B cell (primary cell): ENCODE data around the gene MTFR1L. TPM values are rescaled to one million over a fixed set of nuclear protein-coding genes. Genes with fewer than 3 reads are reported as not detected.

Experiments
- ATAC-seq: fragments of 200-7000 bp; cut with Tn5 transposase; one replicate; pipeline ENCODE4 v1.10.0; 2021; ENCODE audit warnings: low read depth, mild to moderate bottlenecking, moderate number of reproducible peaks, moderate library complexity
- CTCF ChIA-PET: fragments of 350-600 bp; sonication (Branson Sonifier 250); formaldehyde crosslinking; loops from one replicate; lab custom pipeline; 2021; ENCODE audit warnings: antibody characterized with exemption, inconsistent platforms; lab: Charles Lee
- POLR2A ChIA-PET: fragments of 350-600 bp; sonication (Branson Sonifier 250); formaldehyde crosslinking; loops from one replicate; lab custom pipeline; 2021; ENCODE audit warnings: antibody characterized with exemption; lab: Charles Lee
- DNase-seq: peaks from one replicate; pipeline ENCODE4 v3.0.0; 2013
- H2AFZ ChIP-seq: 2 replicates; pipeline ENCODE4 v1.6.1; 2012; ENCODE audit warnings: mild to moderate bottlenecking, low read depth, low read length; ENCODE audit not compliant: insufficient read depth, poor library complexity, severe bottlenecking
- H3K27ac ChIP-seq, 2 donors: 1 replicate in 1 of 2; 2 replicates in 1 of 2; pipeline ENCODE4 v1.5.1; 2012 to 2013; ENCODE audit warnings: low read length in 2 of 2, mild to moderate bottlenecking in 2 of 2, moderate library complexity in 1 of 2
- H3K27me3 ChIP-seq, 4 experiments: fragments of 200-600 bp in 1 of 4; sonication (generic) in 1 of 4; replicated peaks in 1 of 4; 1 replicate in 2 of 4; 2 replicates in 2 of 4; pipeline versions ENCODE4 v1.6.1 to v1.7.0; 2013 to 2016; ENCODE audit warnings: low read length in 3 of 4, mild to moderate bottlenecking in 2 of 4, mixed read lengths in 1 of 4, moderate library complexity in 1 of 4; ENCODE audit not compliant: insufficient read depth in 4 of 4, control insufficient read depth in 3 of 4; ENCODE audit errors: control extremely low read depth in 1 of 4
- H3K36me3 ChIP-seq, 2 experiments: replicated peaks in 1 of 2; 1 replicate in 1 of 2; 2 replicates in 1 of 2; pipeline versions ENCODE4 v1.6.1 to v1.7.1; 2013; ENCODE audit warnings: low read length in 1 of 2; ENCODE audit not compliant: insufficient read depth in 2 of 2, control insufficient read depth in 1 of 2; ENCODE audit errors: control extremely low read depth in 1 of 2, extremely low read depth in 1 of 2
- H3K4me1 ChIP-seq, 2 donors: fragments of 200-600 bp in 1 of 2; sonication (generic) in 1 of 2; 1 replicate in 1 of 2; 2 replicates in 1 of 2; pipeline versions ENCODE4 v1.5.1 to v1.6.1; 2013 to 2017; ENCODE audit warnings: low read length in 2 of 2; ENCODE audit not compliant: control insufficient read depth in 2 of 2, insufficient read depth in 2 of 2
- H3K4me2 ChIP-seq: replicated peaks from 2 replicates; pipeline ENCODE3; 2012; ENCODE audit warnings: mild to moderate bottlenecking, low read depth, low read length; ENCODE audit not compliant: poor library complexity, severe bottlenecking
- H3K4me3 ChIP-seq, 5 experiments: fragments of 200-600 bp in 1 of 5; sonication (generic) in 1 of 5; 1 replicate in 3 of 5; 2 replicates in 2 of 5; pipeline versions ENCODE4 v1.5.1 to v1.7.0; 2011 to 2016; ENCODE audit warnings: low read length in 4 of 5, mild to moderate bottlenecking in 4 of 5, low read depth in 2 of 5, control low read depth in 1 of 5, moderate library complexity in 1 of 5; ENCODE audit not compliant: insufficient read depth in 1 of 5; ENCODE audit errors: control extremely low read depth in 1 of 5, extremely low read depth in 1 of 5
- H3K79me2 ChIP-seq: fragments of 200-600 bp; sonication (generic); one replicate; pipeline ENCODE4 v1.6.0; 2016; ENCODE audit warnings: low read length; ENCODE audit not compliant: control insufficient read depth, insufficient read depth
- H3K9ac ChIP-seq: fragments of 200-600 bp; sonication (generic); 2 replicates; pipeline ENCODE4 v1.6.1; 2017; ENCODE audit warnings: mild to moderate bottlenecking, low read length, moderate library complexity
- H3K9me3 ChIP-seq, 3 donors: one replicate each; pipeline versions ENCODE4 v1.6.1 to v1.7.1; 2013; ENCODE audit warnings: low read length in 2 of 3; ENCODE audit not compliant: control insufficient read depth in 2 of 3, insufficient read depth in 1 of 3; ENCODE audit errors: control extremely low read depth in 1 of 3
- H4K20me1 ChIP-seq: 2 replicates; pipeline ENCODE4 v1.6.0; 2012; ENCODE audit warnings: mild to moderate bottlenecking, low read length; ENCODE audit not compliant: insufficient read depth, control insufficient read depth, poor library complexity, severe bottlenecking
- H3K27ac Mint-ChIP-seq: one replicate; pipeline ENCODE4 v1.8.0; 2021; ENCODE audit warnings: mixed read lengths
- H3K27me3 Mint-ChIP-seq: one replicate; pipeline ENCODE4 v1.8.0; 2021; ENCODE audit warnings: mixed read lengths
- H3K4me1 Mint-ChIP-seq: one replicate; pipeline ENCODE4 v1.8.0; 2021; ENCODE audit warnings: mixed read lengths
- H3K4me3 Mint-ChIP-seq: one replicate; pipeline ENCODE4 v1.8.0; 2021; ENCODE audit warnings: mixed read lengths
- H3K9me3 Mint-ChIP-seq: one replicate; pipeline ENCODE4 v1.8.0; 2022; ENCODE audit warnings: mixed read lengths; ENCODE audit not compliant: insufficient read depth
- CTCF ChIP-seq: fragments of 200-600 bp; IDR thresholded peaks from one replicate; pipeline ENCODE4 v1.8.0; 2022; ENCODE audit warnings: antibody characterized with exemption, mild to moderate bottlenecking
- EZH2 ChIP-seq: IDR thresholded peaks from 2 replicates; pipeline ENCODE4 v1.6.1; 2012; ENCODE audit warnings: borderline replicate concordance, low read depth, mild to moderate bottlenecking, moderate library complexity, low read length; ENCODE audit not compliant: insufficient read depth, poor library complexity, severe bottlenecking
- WGBS: methylation state at CpG from one replicate; pipeline ENCODE4 v1.1.5; 2013; ENCODE audit warnings: missing lambda C conversion rate; ENCODE audit not compliant: insufficient coverage; 5-methylcytosine and 5-hydroxymethylcytosine counted together
- intact Hi-C: fragments of 100-400 bp; cut with micrococcal nuclease; formaldehyde crosslinking; loops from one replicate; pipeline ENCODE4 v1.10.0; 2022
- polyA plus RNA-seq: library from polyadenylated mRNA; depleted of rRNA; stranded (reverse); fragments of >200 nt; gene quantifications from 2 replicates; pipeline ENCODE4 v1.2.3, GENCODE V29; 2012
- total RNA-seq, 2 donors: library from RNA; stranded (reverse); fragments of 120-200 nt in 1 of 2; gene quantifications; 1 replicate in 1 of 2; 2 replicates in 1 of 2; pipeline versions ENCODE4 v1.2.3 to v1.2.4, GENCODE V29; 2013 to 2022

The MTFR1L gene
- total and polyA plus RNA-seq, 2 donors (not counting 1 experiment from before 2014, with no cell fraction given) = 41.5 to 44.6 TPM

- Histone ChIP-seq H3K36me3 (no peaks in the 10 kb centered on the region), H3K4me3 (no peak overlapping the region), H2AFZ (peak overlapping the region; percentile 41), H3K4me2 (peak overlapping the region; percentile 17), H3K9ac (no peak overlapping the region), H3K79me2 (peaks cover 4% of the 10 kb centered on the region), H4K20me1 (no peaks in the 10 kb centered on the region), H3K27me3 (peaks cover 0 to 4% (median 0%) of the 10 kb centered on the region in 4 experiments), H3K4me1 (peaks cover 7 to 21% of the 10 kb centered on the region in 2 donors), H3K27ac (no peak overlapping the region), H3K9me3 (no peaks in the 10 kb centered on the region)
- 0% methylated on average over 4 of the region's 19 CpGs for WGBS
- TF ChIP-seq CTCF = peak; percentile 54
- TF ChIP-seq EZH2 = no peak
- ChIA-PET CTCF (interaction anchor here (0.8 to 3.3 kb wide), 6 partner anchors 13 to 293 kb away, joined by 3 to 13 read pairs (median 5); no protein-coding TSS in a partner anchor), POLR2A (no interaction called here)
- intact Hi-C loops = loop anchor here (5.0 kb wide), 2 partner anchors 250 to 295 kb away; no protein-coding TSS in a partner anchor
- Mint-ChIP-seq H3K4me3 (peak overlapping the region; percentile 35), H3K9me3 (no peaks in the 10 kb centered on the region), H3K27ac (peak overlapping the region; percentile 13), H3K27me3 (no peaks in the 10 kb centered on the region), H3K4me1 (peaks cover 21% of the 10 kb centered on the region)
- ATAC-seq = peak; percentile 21
- DNase-seq = peak; percentile 66
These were observed 22.8 kb upstream of the MTFR1L start for GRCh38 chr1:25796811-25797458.

- Mint-ChIP-seq H3K27ac (no peak overlapping the region), H3K4me3 (no peak overlapping the region), H3K9me3 (no peaks in the 10 kb centered on the region), H3K27me3 (no peaks in the 10 kb centered on the region), H3K4me1 (peaks cover 25% of the 10 kb centered on the region)
- H3K4me1 ChIP-seq = peaks cover 10 to 21% of the 10 kb centered on the region in 2 donors
- no peak for ATAC-seq
- no peak overlapping the region for H2AFZ ChIP-seq
- no peaks in the 10 kb centered on the region for H3K9me3 ChIP-seq
- TF ChIP-seq EZH2 (no peak), CTCF (no peak)
- WGBS = 93% methylated on average over 7 of the region's 8 CpGs
- H3K79me2 ChIP-seq = peaks cover 4% of the 10 kb centered on the region
- no peak overlapping the region for H3K4me3 ChIP-seq
- DNase-seq = peak; percentile 36
- H3K9ac ChIP-seq = no peak overlapping the region
- CTCF ChIA-PET = interaction anchor here (0.9 to 3.3 kb wide), 2 partner anchors 184 to 189 kb away, joined by 3 to 13 read pairs; no protein-coding TSS in a partner anchor
- intact Hi-C loops = loop anchor here (5.0 kb wide), 2 partner anchors 251 to 296 kb away; no protein-coding TSS in a partner anchor
- no peaks in the 10 kb centered on the region for H4K20me1 ChIP-seq
- peaks cover 0 to 4% (median 0%) of the 10 kb centered on the region in 4 experiments for H3K27me3 ChIP-seq
- H3K36me3 ChIP-seq = no peaks in the 10 kb centered on the region
- POLR2A ChIA-PET = no interaction called here
- H3K4me2 ChIP-seq = no peak overlapping the region
- no peak overlapping the region for H3K27ac ChIP-seq
These were observed 21.8 kb upstream of the MTFR1L start for GRCh38 chr1:25797939-25798338.
